ENCODE data around the gene CYP27A1. TPM values are rescaled to one million over a fixed set of nuclear protein-coding genes. Genes with fewer than 3 reads are reported as not detected.

Gene CYP27A1
- polyA plus RNA-seq, 2 of the 4 experiments (the other 2 are of a cell fraction): 0.13 to 0.14 TPM

GRCh38 chr2:218856896-218857243 is 74.9 kb downstream of the CYP27A1 start:
- DNase-seq (ENCODE audit: low read depth in 1 of 2, low spot score in 1 of 2): no peak
- TF ChIP-seq USF2 (IDR thresholded peaks at IDR 0.05) (no peak), MAFK (IDR thresholded peaks at IDR 0.05; ENCODE audit: partially characterized antibody) (no peak), CEBPB (IDR thresholded peaks at IDR 0.05) (no peak), ESRRA (IDR thresholded peaks at IDR 0.05; ENCODE audit: borderline replicate concordance, low read length) (no peak), MAX (IDR thresholded peaks at IDR 0.05) (no peak), NPAS2 (CRISPR knock-in tag; IDR thresholded peaks at IDR 0.05; ENCODE audit: borderline replicate concordance) (no peak), EP300 (IDR thresholded peaks at IDR 0.05) (no peak), HDAC2 (IDR thresholded peaks at IDR 0.05) (no peak), BHLHE40 (IDR thresholded peaks at IDR 0.05; ENCODE audit: low read depth, low read length) (no peak), HMGXB4 (CRISPR knock-in tag; IDR thresholded peaks at IDR 0.05; ENCODE audit: borderline replicate concordance) (no peak), POLR2A (IDR thresholded peaks at IDR 0.05; ENCODE audit: low read length) (no peak), NFE2L2 (conservative IDR thresholded peaks at IDR 0.05; ENCODE audit: low read length) (no peak), BCL3 (IDR thresholded peaks at IDR 0.05) (no peak), HEYL (CRISPR knock-in tag; IDR thresholded peaks at IDR 0.05) (no peak), RCOR1 (IDR thresholded peaks at IDR 0.05; ENCODE audit: low read depth, low read length) (no peak), JUNB (IDR thresholded peaks at IDR 0.05) (no peak)
- H3K4me3 ChIP-seq: no peak overlapping the region
- peak overlapping the region; percentile 100 for H3K4me2 ChIP-seq
- POLR2A ChIA-PET: no interaction called here
- FAIRE-seq: no peak
- CTCF ChIA-PET: no interaction called here
- peaks cover 46% of the 10 kb centered on the region for H3K4me1 ChIP-seq
- no peaks in the 10 kb centered on the region for H3K9me3 ChIP-seq
- WGBS (ENCODE audit: missing lambda C conversion rate): 100% methylated on average over 1 of the region's 1 CpG
- no peak for ATAC-seq
- peak overlapping the region in 1 of 2 experiments; percentile 63; a peak in 2 of 6 replicates for H3K27ac ChIP-seq

GRCh38 chr2:218857371-218858137 is 75.6 kb downstream of the CYP27A1 start:
- Histone ChIP-seq H3K4me1 (peaks cover 46% of the 10 kb centered on the region), H3K4me2 (peak overlapping the region; percentile 100), H3K27ac (peak overlapping the region; percentile 1 to 81; a peak in 3 of 6 replicates), H3K9me3 (no peaks in the 10 kb centered on the region), H3K4me3 (no peak overlapping the region)
- ATAC-seq: peak; percentile 33 to 47; a peak in 4 of 6 replicates
- no peak for DNase-seq (ENCODE audit: low read depth in 1 of 2, low spot score in 1 of 2)
- ChIA-PET CTCF (interaction anchor here (1.0 to 8.0 kb wide), 3 partner anchors 10 to 146 kb away, joined by 3 to 70 read pairs (median 12); no protein-coding TSS in a partner anchor), POLR2A (no interaction called here)
- 11% methylated on average over 9 of the region's 10 CpGs for WGBS (ENCODE audit: missing lambda C conversion rate)
- no peak for FAIRE-seq
- TF ChIP-seq MAFK (IDR thresholded peaks at IDR 0.05; ENCODE audit: partially characterized antibody) (no peak), USF2 (IDR thresholded peaks at IDR 0.05) (no peak), ELK1 (IDR thresholded peaks at IDR 0.05; ENCODE audit: low read depth, low read length) (no peak), POLR2AphosphoS2 (conservative IDR thresholded peaks at IDR 0.05; ENCODE audit: low read length) (no peak), CBX8 (IDR thresholded peaks at IDR 0.05) (no peak), CBX2 (IDR thresholded peaks at IDR 0.05; ENCODE audit: borderline replicate concordance, low read depth) (no peak), ZC3H11A (IDR thresholded peaks at IDR 0.05) (no peak), HDAC2 (IDR thresholded peaks at IDR 0.05) (no peak), FOXS1 (CRISPR knock-in tag; IDR thresholded peaks at IDR 0.05) (no peak), ZSCAN20 (CRISPR knock-in tag; IDR thresholded peaks at IDR 0.05) (no peak), HOXA7 (CRISPR knock-in tag; IDR thresholded peaks at IDR 0.05) (no peak), RCOR1 (IDR thresholded peaks at IDR 0.05; ENCODE audit: low read depth, low read length) (no peak), BHLHE40 (IDR thresholded peaks at IDR 0.05; ENCODE audit: low read depth, low read length) (no peak), KDM1A (IDR thresholded peaks at IDR 0.05; ENCODE audit: low read depth) (no peak), RFX5 (IDR thresholded peaks at IDR 0.05) (no peak), E2F6 (IDR thresholded peaks at IDR 0.05; ENCODE audit: borderline replicate concordance, low read depth) (no peak), FOSL2 (IDR thresholded peaks at IDR 0.05) (no peak), FOSL2 (CRISPR knock-in tag; IDR thresholded peaks at IDR 0.05) (no peak)
